ENCODE measurements around the gene ANKS1A.

DNA sequence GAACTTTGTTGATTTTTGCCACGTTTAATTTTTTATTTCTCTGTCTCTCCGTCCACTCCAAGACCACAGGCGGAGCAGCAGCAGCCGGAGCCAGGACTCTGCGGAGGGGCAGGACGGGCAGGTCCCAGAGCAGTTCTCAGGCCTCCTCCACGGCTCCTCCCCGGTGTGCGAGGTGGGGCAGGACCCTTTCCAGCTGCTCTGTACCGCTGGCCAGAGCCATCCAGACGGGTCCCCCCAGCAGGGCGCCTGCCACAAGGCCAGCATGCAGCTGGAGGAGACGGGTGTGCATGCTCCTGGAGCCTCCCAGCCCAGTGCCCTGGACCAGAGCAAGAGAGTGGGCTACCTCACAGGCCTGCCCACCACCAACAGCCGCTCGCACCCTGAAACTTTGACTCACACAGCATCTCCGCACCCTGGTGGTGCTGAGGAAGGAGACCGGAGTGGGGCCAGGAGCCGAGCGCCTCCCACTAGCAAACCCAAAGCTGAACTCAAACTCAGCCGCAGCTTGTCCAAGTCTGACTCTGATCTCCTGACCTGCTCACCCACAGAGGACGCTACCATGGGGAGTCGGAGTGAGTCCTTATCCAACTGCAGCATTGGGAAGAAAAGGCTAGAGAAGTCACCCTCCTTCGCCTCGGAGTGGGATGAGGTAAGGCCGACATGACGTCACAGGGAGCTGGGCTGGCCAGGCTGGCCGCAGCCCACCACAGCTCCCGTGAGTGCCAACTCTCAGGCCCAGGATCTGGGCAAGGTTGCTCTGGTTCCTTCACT lies 128.5 kb downstream of the ANKS1A start:
- no peak for TF ChIP-seq EZH2 (IDR thresholded peaks at IDR 0.05; ENCODE audit: insufficient read depth, poor library complexity, severe bottlenecking)
- no peak for TF ChIP-seq EZH2phosphoT487 (IDR thresholded peaks at IDR 0.05; ENCODE audit: insufficient read depth, low read depth)
